A673 (cell line): Measurements from ENCODE around the gene EHMT1. TPM values are rescaled to one million over a fixed set of nuclear protein-coding genes. Genes with fewer than 3 reads are reported as not detected.

Experiments used
- BruUV-seq: library from RNA; stranded (reverse); fragments of 400-500 nt; replicated peaks from 2 replicates; lab custom pipeline; 2021; lab: Mats Ljungman, UMichigan
- CTCF ChIA-PET: fragments of 300-600 bp; sonication (Branson Sonifier 250); formaldehyde crosslinking; loops from one replicate; lab custom pipeline; 2022; ENCODE audit warnings: antibody characterized with exemption; lab: Charles Lee
- POLR2A ChIA-PET: fragments of 300-600 bp; sonication (Branson Sonifier 250); formaldehyde crosslinking; loops from one replicate; lab custom pipeline; 2022; ENCODE audit warnings: antibody characterized with exemption; ENCODE audit not compliant: low non-redundant PET; lab: Charles Lee
- DNase-seq: peaks from one replicate; pipeline ENCODE4 v3.0.0-alpha.2; 2015; ENCODE audit warnings: low spot score
- H3K27ac ChIP-seq: fragments of 200-600 bp; sonication (generic); 2 replicates; pipeline ENCODE4 v1.5.1; 2016; ENCODE audit warnings: mixed run types, low read depth, mild to moderate bottlenecking, mixed read lengths, antibody characterized with exemption, low read length; ENCODE audit not compliant: poor library complexity, severe bottlenecking
- H3K27me3 ChIP-seq: fragments of 200-600 bp; sonication (generic); replicated peaks from 2 replicates; pipeline ENCODE4 v1.6.1; 2017; ENCODE audit warnings: mixed run types, low read depth, mild to moderate bottlenecking, mixed read lengths, antibody characterized with exemption, low read length; ENCODE audit not compliant: insufficient read depth, poor library complexity
- H3K36me3 ChIP-seq: fragments of 200-600 bp; sonication (generic); 2 replicates; pipeline ENCODE4 v1.6.1; 2016; ENCODE audit warnings: mixed run types, mild to moderate bottlenecking, mixed read lengths, antibody characterized with exemption, low read length; ENCODE audit not compliant: insufficient read depth, poor library complexity, severe bottlenecking
- H3K4me1 ChIP-seq: fragments of 200-600 bp; sonication (generic); 2 replicates; pipeline ENCODE4 v1.6.1; 2017; ENCODE audit warnings: mixed run types, mild to moderate bottlenecking, mixed read lengths, antibody characterized with exemption, low read length; ENCODE audit not compliant: insufficient read depth, poor library complexity, severe bottlenecking
- H3K4me3 ChIP-seq: fragments of 200-600 bp; sonication (generic); 2 replicates; pipeline ENCODE4 v1.5.1; 2016; ENCODE audit warnings: low read depth, mixed run types, mild to moderate bottlenecking, mixed read lengths, low read length; ENCODE audit not compliant: poor library complexity, severe bottlenecking
- H3K9me3 ChIP-seq: fragments of 200-600 bp; sonication (generic); 2 replicates; pipeline ENCODE4 v1.6.1; 2016; ENCODE audit warnings: mixed run types, low read depth, mild to moderate bottlenecking, mixed read lengths, antibody characterized with exemption, low read length; ENCODE audit not compliant: poor library complexity, severe bottlenecking
- EZH2 ChIP-seq: fragments of 200-600 bp; sonication (generic); IDR thresholded peaks from 2 replicates; pipeline ENCODE4 v1.6.1; 2017; ENCODE audit warnings: borderline replicate concordance, low read depth, mild to moderate bottlenecking, mixed read lengths, antibody characterized with exemption, low read length; ENCODE audit not compliant: poor library complexity, severe bottlenecking
- intact Hi-C: fragments of 100-400 bp; cut with micrococcal nuclease; formaldehyde crosslinking; loops from one replicate; pipeline ENCODE4 v1.10.0; 2022; ENCODE audit not compliant: unreplicated experiment
- total RNA-seq: library from RNA; stranded (reverse); gene quantifications from 2 replicates; pipeline ENCODE4 v1.2.3, GENCODE V29; 2021
- TF ChIP-seq, protein P1 (sequence below): fragments of 300-800, 200-600 bp; sonication (generic); conservative IDR thresholded peaks from 2 replicates; pipeline ENCODE4 v1.5.1; 2017; ENCODE audit warnings: low read depth, mild to moderate bottlenecking, antibody characterized with exemption, low read length, moderate library complexity, mixed read lengths

The EHMT1 gene
- total RNA-seq, 1 experiment from 2014 or later = 115 TPM

DNA sequence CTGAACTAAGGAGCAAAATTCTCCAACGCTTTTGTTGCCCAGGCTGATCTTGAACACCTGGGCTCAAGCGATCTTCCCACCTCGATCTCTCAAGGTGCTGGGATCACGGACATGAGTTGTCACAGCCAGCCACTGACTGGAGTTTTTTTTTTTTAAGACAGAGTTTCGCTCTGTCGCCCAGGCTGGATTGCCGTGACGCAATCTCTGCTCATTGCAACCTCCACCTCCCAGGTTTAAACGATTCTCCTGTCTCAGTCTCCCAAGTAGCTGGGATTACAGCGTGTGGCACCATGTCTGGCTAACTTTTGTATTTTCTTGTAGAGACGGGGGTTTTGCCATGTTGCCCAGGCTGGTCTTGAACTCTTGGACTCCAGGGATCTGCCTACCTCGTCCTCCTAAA is 58.2 kb downstream of the EHMT1 start:
- intact Hi-C loops = no loop called here
- H3K4me3 ChIP-seq = no peak overlapping the region
- ChIA-PET POLR2A (no interaction called here), CTCF (no interaction called here)
- TF ChIP-seq, protein P1, sequence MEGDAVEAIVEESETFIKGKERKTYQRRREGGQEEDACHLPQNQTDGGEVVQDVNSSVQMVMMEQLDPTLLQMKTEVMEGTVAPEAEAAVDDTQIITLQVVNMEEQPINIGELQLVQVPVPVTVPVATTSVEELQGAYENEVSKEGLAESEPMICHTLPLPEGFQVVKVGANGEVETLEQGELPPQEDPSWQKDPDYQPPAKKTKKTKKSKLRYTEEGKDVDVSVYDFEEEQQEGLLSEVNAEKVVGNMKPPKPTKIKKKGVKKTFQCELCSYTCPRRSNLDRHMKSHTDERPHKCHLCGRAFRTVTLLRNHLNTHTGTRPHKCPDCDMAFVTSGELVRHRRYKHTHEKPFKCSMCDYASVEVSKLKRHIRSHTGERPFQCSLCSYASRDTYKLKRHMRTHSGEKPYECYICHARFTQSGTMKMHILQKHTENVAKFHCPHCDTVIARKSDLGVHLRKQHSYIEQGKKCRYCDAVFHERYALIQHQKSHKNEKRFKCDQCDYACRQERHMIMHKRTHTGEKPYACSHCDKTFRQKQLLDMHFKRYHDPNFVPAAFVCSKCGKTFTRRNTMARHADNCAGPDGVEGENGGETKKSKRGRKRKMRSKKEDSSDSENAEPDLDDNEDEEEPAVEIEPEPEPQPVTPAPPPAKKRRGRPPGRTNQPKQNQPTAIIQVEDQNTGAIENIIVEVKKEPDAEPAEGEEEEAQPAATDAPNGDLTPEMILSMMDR = no peak
- no peak for TF ChIP-seq EZH2
- DNase-seq = no peak
- no peaks in the 10 kb centered on the region for H3K36me3 ChIP-seq
- no peaks in the 10 kb centered on the region for H3K9me3 ChIP-seq
- H3K27ac ChIP-seq = no peak overlapping the region
- BruUV-seq = no TSS peak
- H3K4me1 ChIP-seq = peaks cover 22% of the 10 kb centered on the region
- H3K27me3 ChIP-seq = no peaks in the 10 kb centered on the region

- H3K4me3 ChIP-seq = no peak overlapping the region
- no peak overlapping the region for H3K27ac ChIP-seq
- no peaks in the 10 kb centered on the region for H3K27me3 ChIP-seq
- intact Hi-C loops = no loop called here
- no peaks in the 10 kb centered on the region for H3K9me3 ChIP-seq
- BruUV-seq = no TSS peak
- no peaks in the 10 kb centered on the region for H3K36me3 ChIP-seq
- ChIA-PET POLR2A (no interaction called here), CTCF (no interaction called here)
- no peak for DNase-seq
- H3K4me1 ChIP-seq = peaks cover 28% of the 10 kb centered on the region
- TF ChIP-seq, protein P1 = no peak
- no peak for TF ChIP-seq EZH2
Measured at GRCh38 chr9:137678202-137678601, 59.4 kb downstream of the EHMT1 start.

DNA sequence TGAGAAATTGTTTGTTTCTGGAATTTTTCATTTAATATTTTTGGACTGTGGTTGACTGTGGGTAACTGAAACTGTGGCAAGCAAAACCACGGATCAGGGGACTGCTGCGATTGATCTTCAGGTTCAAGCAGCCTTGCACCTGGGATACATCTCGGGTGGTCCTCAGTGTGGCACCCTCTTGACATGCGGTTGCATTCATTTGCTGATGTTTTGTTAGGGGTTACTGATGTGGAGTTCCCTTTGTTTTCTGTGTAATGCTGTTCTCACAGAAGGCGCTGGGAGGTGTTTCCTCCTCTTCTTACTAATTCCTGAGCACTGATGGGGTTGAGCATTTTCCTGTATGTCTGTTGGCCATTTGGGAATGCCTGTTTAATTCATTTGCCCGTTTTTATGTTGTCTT is 60.4 kb downstream of the EHMT1 start:
- no TSS peak for BruUV-seq
- no peaks in the 10 kb centered on the region for H3K36me3 ChIP-seq
- TF ChIP-seq EZH2 = no peak
- TF ChIP-seq, protein P1 = no peak
- ChIA-PET POLR2A (no interaction called here), CTCF (no interaction called here)
- H3K27ac ChIP-seq = no peak overlapping the region
- H3K4me3 ChIP-seq = no peak overlapping the region
- no peaks in the 10 kb centered on the region for H3K9me3 ChIP-seq
- intact Hi-C loops = no loop called here
- no peaks in the 10 kb centered on the region for H3K27me3 ChIP-seq
- DNase-seq = no peak
- H3K4me1 ChIP-seq = peaks cover 20% of the 10 kb centered on the region
